ENCODE measurements around the gene DBF4. TPM values are rescaled to one million over a fixed set of nuclear protein-coding genes. Genes with fewer than 3 reads are reported as not detected.

Gene DBF4, protein sequence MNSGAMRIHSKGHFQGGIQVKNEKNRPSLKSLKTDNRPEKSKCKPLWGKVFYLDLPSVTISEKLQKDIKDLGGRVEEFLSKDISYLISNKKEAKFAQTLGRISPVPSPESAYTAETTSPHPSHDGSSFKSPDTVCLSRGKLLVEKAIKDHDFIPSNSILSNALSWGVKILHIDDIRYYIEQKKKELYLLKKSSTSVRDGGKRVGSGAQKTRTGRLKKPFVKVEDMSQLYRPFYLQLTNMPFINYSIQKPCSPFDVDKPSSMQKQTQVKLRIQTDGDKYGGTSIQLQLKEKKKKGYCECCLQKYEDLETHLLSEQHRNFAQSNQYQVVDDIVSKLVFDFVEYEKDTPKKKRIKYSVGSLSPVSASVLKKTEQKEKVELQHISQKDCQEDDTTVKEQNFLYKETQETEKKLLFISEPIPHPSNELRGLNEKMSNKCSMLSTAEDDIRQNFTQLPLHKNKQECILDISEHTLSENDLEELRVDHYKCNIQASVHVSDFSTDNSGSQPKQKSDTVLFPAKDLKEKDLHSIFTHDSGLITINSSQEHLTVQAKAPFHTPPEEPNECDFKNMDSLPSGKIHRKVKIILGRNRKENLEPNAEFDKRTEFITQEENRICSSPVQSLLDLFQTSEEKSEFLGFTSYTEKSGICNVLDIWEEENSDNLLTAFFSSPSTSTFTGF
- 7.8 and 14.0 TPM in 2 replicates for total RNA-seq

DNA sequence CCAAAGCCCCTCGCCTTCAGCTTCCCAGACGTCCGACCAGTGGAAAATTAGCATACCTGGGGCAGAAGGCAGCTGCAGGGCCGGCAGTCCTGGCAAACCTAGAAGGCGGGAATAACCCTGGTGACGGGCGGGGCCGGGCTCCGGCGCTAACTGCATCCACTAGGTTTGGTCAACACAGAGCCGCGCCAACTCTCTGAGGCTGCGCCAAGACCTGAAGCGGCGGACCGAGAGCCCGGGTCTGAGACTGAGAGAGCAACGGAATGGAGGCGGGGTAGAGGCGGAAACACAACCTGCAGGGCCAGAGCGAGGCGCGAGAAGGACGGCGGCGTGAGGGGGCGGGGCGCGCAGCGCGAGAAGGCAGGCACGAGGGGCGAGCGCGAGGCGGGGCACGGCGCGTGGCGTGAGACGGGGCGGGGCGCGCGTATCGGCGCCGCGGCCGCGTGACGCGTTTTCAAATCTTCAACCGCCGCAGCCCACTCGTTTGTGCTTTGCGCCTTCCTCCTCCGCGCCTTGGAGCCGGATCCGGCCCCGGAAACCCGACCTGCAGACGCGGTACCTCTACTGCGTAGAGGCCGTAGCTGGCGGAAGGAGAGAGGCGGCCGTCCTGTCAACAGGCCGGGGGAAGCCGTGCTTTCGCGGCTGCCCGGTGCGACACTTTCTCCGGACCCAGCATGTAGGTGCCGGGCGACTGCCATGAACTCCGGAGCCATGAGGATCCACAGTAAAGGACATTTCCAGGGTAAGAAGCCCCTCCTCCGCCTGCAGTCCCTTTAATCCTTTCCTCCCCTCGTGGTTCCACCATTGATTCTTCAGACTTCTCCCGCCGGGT, at the start of gene DBF4, which contains the start of gene SLC25A40:
TSS of gene DBF4 (plus strand) at position 454 of the 829 bp plus-strand sequence. CDS start at position 694, 240 bp downstream.
TSS of gene SLC25A40 (minus strand) at position 321 of the 829 bp plus-strand sequence. CDS start 17,633 bp downstream, outside the sequence.

DNA sequence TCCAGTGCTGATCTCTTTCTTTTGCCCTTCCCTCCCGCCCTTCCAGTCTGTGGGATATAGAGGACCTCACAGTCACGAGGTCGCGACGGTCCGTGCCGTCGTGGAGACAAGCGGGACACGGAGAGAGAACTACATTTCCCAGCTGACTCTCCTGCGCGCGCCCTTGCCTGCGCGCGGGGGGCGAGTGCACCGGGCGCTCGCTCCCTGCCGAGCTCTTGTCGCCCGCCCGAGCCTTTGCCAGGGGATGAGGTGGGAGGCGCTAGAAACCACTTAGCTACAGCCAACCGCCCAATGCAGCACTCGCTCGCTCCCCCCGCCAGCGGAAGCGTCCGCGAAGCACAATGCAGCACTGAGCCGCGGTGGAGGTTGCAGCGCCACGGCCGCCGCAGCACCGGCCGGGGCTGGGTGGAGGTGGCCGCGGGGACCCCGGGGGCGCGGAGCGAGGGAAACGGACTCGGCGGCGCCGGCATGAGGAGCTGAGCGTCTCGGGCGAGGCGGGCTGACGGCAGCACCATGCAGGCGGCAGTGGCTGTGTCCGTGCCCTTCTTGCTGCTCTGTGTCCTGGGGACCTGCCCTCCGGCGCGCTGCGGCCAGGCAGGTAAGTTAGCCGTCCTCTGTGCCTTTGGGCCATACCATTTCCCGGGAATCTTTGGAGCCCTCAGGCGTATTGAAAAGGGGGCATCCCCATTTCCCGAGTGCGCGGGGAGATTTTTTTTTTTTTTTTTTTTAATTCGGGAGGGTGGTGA, 57.8 kb downstream of the DBF4 start, which contains the start of gene ADAM22:
TSS of gene ADAM22 (plus strand) at position 299 of the 746 bp plus-strand sequence. CDS start at position 514, 215 bp downstream.

Other genes starting within 250 kb of the DBF4 start
- 0.24 and 0.49 TPM in 2 replicates for gene RUNDC3B, start 248.1 kb upstream of the DBF4 start, total RNA-seq
- gene SLC25A40, start 133 bp upstream of the DBF4 start, total RNA-seq = 9.1 and 9.2 TPM in 2 replicates
- 3.0 and 5.5 TPM in 2 replicates for gene ADAM22, start 57.8 kb downstream of the DBF4 start, total RNA-seq